MCF 10A (cell line): ENCODE measurements around the gene PFN3. TPM values are rescaled to one million over a fixed set of nuclear protein-coding genes. Genes with fewer than 3 reads are reported as not detected.

Experiments
- BruUV-seq: library from RNA; stranded (reverse); fragments of 400-500 nt; replicated peaks from 2 replicates; lab custom pipeline; 2021; lab: Mats Ljungman, UMichigan
- CTCF ChIA-PET: fragments of 300-600 bp; sonication (Branson Sonifier 250); formaldehyde crosslinking; extraction: SDS; loops from one replicate; lab custom pipeline; 2021; ENCODE audit warnings: antibody characterized with exemption, inconsistent platforms; lab: Yijun Ruan, JAX
- POLR2A ChIA-PET: fragments of 300-600, 350-650 bp; sonication (Branson Sonifier 250); formaldehyde crosslinking; extraction: SDS; loops from one replicate; lab custom pipeline; 2020; ENCODE audit warnings: antibody characterized with exemption, inconsistent platforms; lab: Yijun Ruan, JAX
- DNase-seq: peaks from one replicate; pipeline ENCODE4 v3.0.0-alpha.2; 2018; ENCODE audit not compliant: unreplicated experiment
- H3K27ac Mint-ChIP-seq: one replicate; pipeline ENCODE4 v1.8.0; 2022; ENCODE audit warnings: mild to moderate bottlenecking, low read depth, mixed read lengths; ENCODE audit not compliant: unreplicated experiment
- H3K27me3 Mint-ChIP-seq: one replicate; pipeline ENCODE4 v1.8.0; 2022; ENCODE audit warnings: mixed read lengths; ENCODE audit not compliant: insufficient read depth, unreplicated experiment
- H3K36me3 Mint-ChIP-seq: one replicate; pipeline ENCODE4 v1.8.0; 2022; ENCODE audit warnings: mild to moderate bottlenecking, moderate library complexity, mixed read lengths; ENCODE audit not compliant: insufficient read depth, unreplicated experiment
- H3K4me1 Mint-ChIP-seq: one replicate; pipeline ENCODE4 v1.8.0; 2022; ENCODE audit warnings: mixed read lengths; ENCODE audit not compliant: insufficient read depth, unreplicated experiment
- H3K4me3 Mint-ChIP-seq: one replicate; pipeline ENCODE4 v1.8.0; 2022; ENCODE audit warnings: mild to moderate bottlenecking, moderate library complexity, mixed read lengths; ENCODE audit not compliant: unreplicated experiment
- H3K9me3 Mint-ChIP-seq: one replicate; pipeline ENCODE4 v1.8.0; 2022; ENCODE audit warnings: mixed read lengths; ENCODE audit not compliant: unreplicated experiment
- CTCF ChIP-seq: fragments of 200-600 bp; IDR thresholded peaks from one replicate; pipeline ENCODE4 v1.8.0; 2022; ENCODE audit warnings: antibody characterized with exemption, mild to moderate bottlenecking; ENCODE audit not compliant: unreplicated experiment
- intact Hi-C: fragments of 100-400 bp; cut with micrococcal nuclease; formaldehyde crosslinking; loops from 2 replicates; pipeline ENCODE4 v1.14.1; 2022
- total RNA-seq: library from RNA; stranded (reverse); gene quantifications from 2 replicates; pipeline ENCODE4 v1.2.3, GENCODE V29; 2022

PFN3 gene
- total RNA-seq, 1 experiment from 2014 or later: not detected

GRCh38 chr5:177410575-177410974 lies 10.1 kb upstream of the PFN3 start:
- H3K4me3 Mint-ChIP-seq: no peak overlapping the region
- no peak overlapping the region for H3K27ac Mint-ChIP-seq
- no peaks in the 10 kb centered on the region for H3K9me3 Mint-ChIP-seq
- intact Hi-C loops: no loop called here
- DNase-seq: no peak
- CTCF ChIA-PET: interaction anchor here (0.6 to 2.0 kb wide), 2 partner anchors 20 to 101 kb away, joined by 3 to 10 read pairs; no protein-coding TSS in a partner anchor
- no TSS peak for BruUV-seq
- POLR2A ChIA-PET: no interaction called here
- no peaks in the 10 kb centered on the region for H3K4me1 Mint-ChIP-seq
- H3K36me3 Mint-ChIP-seq: peaks cover 8% of the 10 kb centered on the region
- no peak for TF ChIP-seq CTCF
- H3K27me3 Mint-ChIP-seq: no peaks in the 10 kb centered on the region

DNA sequence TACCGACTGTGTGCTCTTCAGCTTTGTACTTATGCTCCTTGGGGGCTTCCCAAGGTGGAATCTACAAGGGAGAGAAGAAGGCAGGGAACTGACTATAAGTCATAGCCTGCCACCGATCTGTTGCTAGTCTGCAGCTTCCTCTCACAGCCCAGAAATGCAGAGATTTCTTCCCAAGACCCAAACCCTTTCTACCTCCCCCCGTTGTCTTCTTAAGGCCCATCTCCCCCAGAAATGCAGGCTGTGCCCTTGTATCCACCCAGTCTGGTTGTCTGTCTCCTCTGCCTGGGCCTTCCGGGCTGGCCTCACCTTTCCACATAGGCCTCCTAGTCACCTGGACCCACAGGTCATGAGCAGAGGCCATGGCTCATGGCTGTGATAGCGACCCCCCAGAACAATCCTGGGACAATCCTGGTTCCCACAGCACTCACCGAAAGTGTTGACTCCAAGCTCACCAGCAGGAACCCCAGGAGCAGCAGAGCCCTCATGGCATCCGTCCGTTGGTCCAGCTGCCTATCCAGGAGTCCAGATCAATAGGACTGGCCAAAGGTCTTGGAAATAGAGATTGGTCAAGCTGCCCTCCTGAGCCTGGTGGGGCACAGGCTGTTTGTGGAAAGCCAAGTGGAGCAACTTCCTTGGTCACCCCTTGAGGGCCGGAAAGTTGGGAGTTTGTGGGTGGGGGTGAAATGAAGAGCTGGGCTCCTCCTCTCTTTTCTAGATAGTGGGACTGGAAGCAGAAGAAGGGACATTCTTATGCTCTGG lies 8.8 kb upstream of the PFN3 start, which contains the start of gene F12:
Gene F12, minus strand, starts transcription at position 522 of the 759 bp plus-strand sequence. Its CDS starts 37 bp downstream, at position 485.
- no TSS peak for BruUV-seq
- H3K27ac Mint-ChIP-seq: no peak within 1 kb of the TSS
- CTCF ChIA-PET: interaction anchor here (0.6 to 8.5 kb wide), 15 partner anchors 17 to 340 kb away, joined by 3 to 134 read pairs (median 4); partner anchors contain the start of genes GRK6 and PDLIM7
- POLR2A ChIA-PET: interaction anchor here (0.8 to 1.9 kb wide), 3 partner anchors 17 to 87 kb away, joined by 3 to 13 read pairs (median 4); partner anchors contain the start of genes GRK6 and PRR7
- H3K27me3 Mint-ChIP-seq: no peaks in the 10 kb centered on the region
- no peaks in the 10 kb centered on the region for H3K9me3 Mint-ChIP-seq
- H3K4me1 Mint-ChIP-seq: peaks cover 11% of the 10 kb centered on the region
- TF ChIP-seq CTCF: no peak
- H3K4me3 Mint-ChIP-seq: no peak within 1 kb of the TSS
- intact Hi-C loops: no loop called here
- peaks cover 15% of the 10 kb centered on the region for H3K36me3 Mint-ChIP-seq
- no peak for DNase-seq

DNA sequence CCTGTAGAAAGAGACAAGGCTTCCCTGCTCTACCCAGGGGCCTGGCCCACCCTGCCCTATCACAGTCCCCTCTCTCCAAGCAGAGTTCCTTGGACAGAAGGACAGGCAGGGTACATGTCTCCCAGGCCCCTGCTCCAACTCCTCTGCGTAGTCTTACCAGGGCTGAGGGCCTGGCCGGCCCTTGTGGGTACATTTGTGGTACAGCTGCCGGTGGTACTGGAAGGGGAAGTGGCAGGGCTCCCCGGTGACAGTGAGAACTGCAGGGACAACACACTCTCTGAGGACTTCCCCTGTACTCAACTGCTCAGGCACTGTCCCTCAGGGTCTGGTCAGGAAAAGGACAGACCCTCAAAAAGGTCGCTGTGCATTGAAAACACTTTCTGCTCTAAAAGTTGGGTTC lies 5.3 kb upstream of the PFN3 start:
- Mint-ChIP-seq H3K4me3 (no peak overlapping the region), H3K9me3 (no peaks in the 10 kb centered on the region), H3K27ac (no peak overlapping the region), H3K4me1 (peaks cover 25% of the 10 kb centered on the region), H3K36me3 (peaks cover 21% of the 10 kb centered on the region), H3K27me3 (no peaks in the 10 kb centered on the region)
- intact Hi-C loops: no loop called here
- ChIA-PET CTCF (interaction anchor here (5.5 to 8.5 kb wide), 5 partner anchors 14 to 96 kb away, joined by 55 to 277 read pairs (median 134); partner anchors contain the start of genes GRK6 and PRR7), POLR2A (interaction anchor here (1.1 to 7.3 kb wide), 6 partner anchors 10 to 92 kb away, joined by 3 to 202 read pairs (median 64); partner anchors contain the start of genes GRK6, PDLIM7 and PRR7)
- no peak for TF ChIP-seq CTCF
- no TSS peak for BruUV-seq
- no peak for DNase-seq

DNA sequence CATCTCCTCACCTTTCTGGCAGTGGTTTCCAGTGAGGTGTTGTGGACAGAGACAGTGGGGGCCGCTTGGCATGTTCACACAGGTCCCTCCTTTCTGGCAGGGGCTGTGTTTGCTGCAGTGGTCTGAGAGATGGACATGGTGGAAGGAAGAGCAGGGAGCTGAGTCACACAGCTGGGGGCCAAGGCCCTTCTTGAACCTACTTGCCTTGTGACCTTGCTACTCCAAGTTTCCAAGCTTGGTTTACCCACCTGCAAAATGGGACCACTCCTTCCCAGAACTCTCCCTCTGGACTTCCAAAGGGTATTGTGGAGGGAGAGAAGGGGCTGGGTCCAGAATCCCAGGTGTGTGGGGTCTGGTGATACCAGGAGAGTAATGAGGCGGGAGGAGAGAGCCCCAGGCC lies 4.9 kb upstream of the PFN3 start:
- peak overlapping the region; percentile 85 for H3K27ac Mint-ChIP-seq
- no peaks in the 10 kb centered on the region for H3K9me3 Mint-ChIP-seq
- POLR2A ChIA-PET: interaction anchor here (0.6 to 7.3 kb wide), 7 partner anchors 10 to 449 kb away, joined by 3 to 202 read pairs (median 36); partner anchors contain the start of genes GRK6, PDLIM7 and PRR7
- no peaks in the 10 kb centered on the region for H3K27me3 Mint-ChIP-seq
- peaks cover 19% of the 10 kb centered on the region for H3K36me3 Mint-ChIP-seq
- no peak for TF ChIP-seq CTCF
- intact Hi-C loops: no loop called here
- peaks cover 25% of the 10 kb centered on the region for H3K4me1 Mint-ChIP-seq
- peak overlapping the region; percentile 87 for H3K4me3 Mint-ChIP-seq
- BruUV-seq: no TSS peak
- CTCF ChIA-PET: interaction anchor here (0.6 to 8.5 kb wide), 22 partner anchors 10 to 392 kb away, joined by 3 to 277 read pairs (median 11); partner anchors contain the start of genes DOK3, GRK6 and PRR7
- no peak for DNase-seq
